ENCODE data around the gene CCDC30.
"Not testable (repeated sequence)": the region's sequence is repeated elsewhere in the genome, so short reads cannot be mapped to it uniquely, and the experiment has no call there.

Gene CCDC30

DNA sequence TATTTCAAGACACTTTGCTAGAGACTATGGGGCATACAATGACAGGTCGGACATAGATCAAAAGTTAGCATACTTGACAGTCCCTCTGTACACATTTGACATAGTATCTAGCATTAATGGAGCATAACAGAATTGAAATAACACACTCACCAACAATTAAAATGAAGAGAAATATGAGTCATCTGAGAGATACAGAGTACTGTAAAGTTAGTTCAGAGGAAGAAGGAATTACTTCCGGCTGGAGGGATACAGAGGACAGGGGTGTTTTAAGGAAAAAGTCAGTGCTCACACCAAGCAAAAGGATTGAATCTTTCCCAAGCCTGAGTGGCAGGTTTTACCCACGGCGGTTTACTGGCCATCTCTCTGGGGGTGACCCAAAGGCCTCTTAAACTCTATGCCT, 9.7 kb upstream of the CCDC30 start:
- DNase-seq (no peak), ATAC-seq (no peak)

DNA sequence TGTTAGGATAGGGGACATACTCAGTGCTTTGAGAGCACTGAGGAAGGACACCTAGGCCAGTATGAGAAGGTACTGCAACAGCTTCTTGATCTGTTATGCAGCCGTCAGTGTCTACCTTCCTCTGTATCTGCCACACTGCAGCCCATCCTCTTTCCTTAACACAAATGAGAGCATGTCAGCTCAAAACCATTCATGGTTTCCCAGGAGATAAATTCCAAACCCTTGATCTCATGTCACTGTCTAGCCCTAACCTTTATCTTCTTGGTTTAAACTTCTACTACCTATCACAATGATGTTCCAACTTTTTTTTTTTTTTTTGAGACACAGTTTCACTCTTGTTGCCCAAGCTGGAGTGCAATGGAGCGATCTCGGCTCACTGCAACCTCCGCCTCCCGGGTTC, 8.7 kb upstream of the CCDC30 start:
- DNase-seq = no peak
- ATAC-seq = no peak

DNA sequence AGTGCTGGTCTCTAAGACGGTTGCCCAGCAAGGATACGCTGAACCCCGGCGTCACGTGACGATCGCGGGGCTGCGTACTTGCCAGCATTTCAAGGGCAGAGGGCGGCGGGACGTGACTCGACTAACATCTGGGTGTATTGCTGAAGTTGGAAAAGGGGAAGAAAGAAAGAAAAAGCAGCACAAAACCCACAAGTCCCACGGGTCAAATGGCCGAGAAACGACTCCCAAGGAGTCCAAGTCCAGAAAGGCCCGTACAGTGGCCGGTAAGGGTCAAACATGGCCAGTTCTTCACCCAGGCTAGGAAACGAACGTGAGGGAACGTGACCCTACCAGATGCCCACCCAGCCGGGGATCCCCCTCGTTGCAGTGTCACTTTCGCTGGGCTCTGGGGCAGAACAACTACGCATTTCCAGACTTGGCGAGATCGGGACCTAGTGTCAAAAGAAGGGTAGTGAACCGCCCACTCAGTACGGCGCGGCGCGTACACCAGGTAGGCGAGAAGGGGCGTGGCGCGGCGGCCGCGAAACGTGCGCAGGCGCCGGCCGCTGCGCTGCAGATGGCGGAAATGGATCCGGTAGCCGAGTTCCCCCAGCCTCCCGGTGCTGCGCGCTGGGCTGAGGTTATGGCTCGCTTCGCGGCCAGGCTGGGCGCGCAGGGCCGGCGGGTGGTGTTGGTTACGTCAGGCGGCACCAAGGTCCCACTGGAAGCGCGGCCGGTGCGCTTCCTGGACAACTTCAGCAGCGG, 6.9 kb upstream of the CCDC30 start, which contains the start of the genes PPCS and ZMYND12:
PPCS (plus strand) TSS at position 534 of the 744 bp plus-strand sequence; CDS start at position 557, 23 bp downstream.
ZMYND12 (minus strand) TSS at position 13 of the 744 bp plus-strand sequence. CDS start 25 bp downstream, outside the sequence.
- ATAC-seq = peak; percentile 93

DNA sequence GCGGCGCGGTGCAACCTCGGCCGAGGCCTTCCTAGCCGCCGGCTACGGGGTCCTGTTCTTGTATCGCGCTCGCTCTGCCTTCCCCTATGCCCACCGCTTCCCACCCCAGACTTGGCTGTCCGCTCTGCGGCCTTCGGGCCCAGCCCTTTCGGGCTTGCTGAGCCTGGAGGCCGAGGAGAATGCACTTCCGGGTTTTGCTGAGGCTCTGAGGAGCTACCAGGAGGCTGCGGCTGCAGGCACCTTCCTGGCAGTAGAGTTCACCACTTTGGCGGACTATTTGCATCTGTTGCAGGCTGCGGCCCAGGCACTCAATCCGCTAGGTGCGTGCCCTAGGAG, 6.4 kb upstream of the CCDC30 start:
- peak; percentile 65 for DNase-seq
- peak; percentile 58 for ATAC-seq

More for the DNA sequence above, 6.9 kb upstream of the CCDC30 start, which contains the start of the genes PPCS and ZMYND12:
- peak; percentile 94 for DNase-seq

DNA sequence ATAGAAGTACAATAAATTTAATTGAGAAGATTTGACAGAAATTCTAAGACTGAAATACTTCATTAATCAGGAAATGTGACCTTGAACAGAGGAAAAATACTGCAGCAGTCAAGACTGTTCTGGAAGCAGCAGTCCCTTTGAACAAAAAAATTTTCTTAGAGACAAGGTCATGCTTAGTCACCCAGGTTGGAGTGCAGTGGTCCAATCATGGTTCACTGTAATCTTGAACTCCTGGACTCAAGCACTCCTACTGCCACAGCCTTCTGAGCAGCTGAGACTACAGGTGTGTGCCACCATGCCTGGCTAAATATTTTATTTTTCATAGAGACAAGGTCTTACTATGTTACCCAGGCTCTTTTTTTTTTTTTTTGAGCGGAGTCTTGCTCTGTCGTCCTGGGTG, 1.9 kb upstream of the CCDC30 start:
- DNase-seq = no peak
- ATAC-seq = no peak

DNA sequence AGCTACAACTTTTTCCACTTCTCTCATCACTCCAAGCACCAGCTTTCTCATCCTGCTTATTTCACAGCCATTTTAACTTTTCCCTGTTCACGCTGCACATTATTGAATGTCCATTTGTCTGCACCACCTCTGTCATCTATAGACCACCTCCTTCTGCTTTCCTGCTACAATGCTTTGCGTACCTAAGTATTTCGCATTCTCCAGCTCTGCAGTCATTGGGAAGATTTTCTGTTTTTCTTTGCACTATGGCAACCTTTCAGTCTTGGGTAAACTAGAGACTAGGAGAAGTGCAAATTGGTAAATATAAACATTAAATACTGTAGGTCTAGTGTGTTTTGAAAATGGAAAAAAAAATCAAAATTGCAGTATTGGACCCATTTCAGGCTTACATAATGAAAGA, 835 bp downstream of the CCDC30 start:
- ATAC-seq (no peak), DNase-seq (no peak)

DNA sequence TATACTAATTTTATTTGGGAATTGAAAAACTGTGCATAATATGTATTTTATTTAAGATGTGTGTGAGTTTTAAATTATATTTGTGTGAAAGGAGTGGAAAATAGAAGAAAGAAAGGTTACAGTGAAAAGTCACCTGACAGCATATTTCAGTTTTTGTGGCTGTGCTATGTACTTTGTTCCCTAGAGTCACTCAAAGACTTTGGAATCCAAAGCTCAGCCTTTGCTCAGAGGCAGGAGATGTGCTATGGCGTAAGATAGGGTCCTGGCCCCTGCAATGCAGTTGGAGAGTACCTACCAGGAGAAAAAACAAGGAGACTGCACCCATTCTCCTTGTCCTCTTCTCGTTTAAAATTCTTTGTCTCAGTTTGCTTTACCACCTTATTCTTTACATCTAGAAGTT, 2.9 kb downstream of the CCDC30 start:
- DNase-seq = no peak
- ATAC-seq = no peak

DNA sequence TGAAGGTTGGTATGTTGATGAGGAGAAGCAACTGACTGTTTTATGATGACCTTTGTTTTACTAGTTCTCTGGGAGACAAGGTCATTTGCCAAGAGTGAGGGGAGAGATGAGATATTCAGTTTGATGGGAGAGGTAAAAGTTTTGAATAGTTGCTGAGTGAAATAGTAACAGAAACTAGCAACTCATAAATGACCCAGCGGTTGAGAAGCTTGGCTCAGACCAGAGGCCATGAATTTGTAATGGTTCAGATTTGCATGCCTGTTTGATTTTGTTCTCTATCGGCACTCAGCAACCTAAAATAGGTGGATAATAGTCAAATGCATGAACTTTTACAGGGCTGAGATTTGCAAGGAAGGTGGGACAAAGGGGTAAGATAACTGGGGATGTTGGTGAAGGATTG, 6.6 kb downstream of the CCDC30 start:
- no peak for DNase-seq
- no peak for ATAC-seq

DNA sequence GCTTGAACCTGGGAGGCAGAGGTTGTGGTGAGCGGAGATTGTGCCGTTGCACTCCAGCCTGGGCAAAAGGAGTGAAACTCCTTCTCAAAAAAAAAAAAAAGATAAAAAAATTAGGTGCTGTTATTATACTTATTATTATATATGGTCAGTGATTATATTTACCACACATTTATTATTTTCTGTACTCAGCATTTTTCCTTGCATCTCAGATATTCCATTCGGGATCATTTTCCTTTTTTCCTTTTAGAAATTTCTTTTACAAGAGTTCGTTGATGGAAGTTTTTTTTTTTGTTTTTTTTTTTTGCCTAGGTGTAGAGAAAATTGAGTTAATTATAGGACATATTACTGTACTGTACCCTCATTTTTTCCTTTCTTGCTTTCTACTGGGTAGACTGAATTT, 13.5 kb downstream of the CCDC30 start:
- no peak for ATAC-seq
- DNase-seq = no peak

DNA sequence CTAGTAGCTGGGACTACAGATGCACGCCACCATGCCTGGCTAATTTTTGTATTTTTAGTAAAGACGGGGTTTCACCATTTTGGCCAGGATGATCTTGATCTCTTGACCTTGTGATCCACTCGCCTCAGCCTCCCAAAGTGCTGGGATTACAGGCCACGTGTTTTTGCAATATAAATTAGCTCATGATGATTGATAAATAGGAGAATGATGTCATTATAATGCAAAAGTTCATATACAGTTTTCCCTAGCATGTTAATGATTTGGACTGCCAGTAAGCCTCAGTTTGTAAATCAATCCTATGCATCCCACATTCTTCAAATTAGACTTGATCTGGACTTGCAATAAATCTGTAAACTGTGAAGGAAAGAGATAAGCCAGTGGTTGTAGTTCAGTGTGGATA, 14.3 kb downstream of the CCDC30 start:
- not testable (repeated sequence) for DNase-seq, ATAC-seq

DNA sequence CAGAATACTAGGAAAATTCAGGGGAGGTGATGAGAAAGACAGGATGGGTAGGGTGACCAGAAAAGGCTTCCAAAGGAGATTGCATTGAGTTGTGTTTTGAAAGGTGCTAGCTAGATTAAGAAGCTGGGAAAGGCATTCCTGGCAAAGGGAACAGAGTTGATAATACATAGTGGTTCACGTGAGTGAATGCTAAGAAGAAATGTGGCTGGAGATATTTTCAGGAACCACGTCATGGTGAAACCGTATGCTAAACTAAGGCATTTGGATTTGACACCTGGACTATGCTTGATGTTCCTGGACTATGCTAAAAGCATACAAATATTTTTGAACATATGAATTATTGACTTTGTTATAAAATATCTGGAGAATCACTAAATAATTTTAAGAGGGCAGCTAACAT, 14.7 kb downstream of the CCDC30 start:
- ATAC-seq (no peak), DNase-seq (no peak)

DNA sequence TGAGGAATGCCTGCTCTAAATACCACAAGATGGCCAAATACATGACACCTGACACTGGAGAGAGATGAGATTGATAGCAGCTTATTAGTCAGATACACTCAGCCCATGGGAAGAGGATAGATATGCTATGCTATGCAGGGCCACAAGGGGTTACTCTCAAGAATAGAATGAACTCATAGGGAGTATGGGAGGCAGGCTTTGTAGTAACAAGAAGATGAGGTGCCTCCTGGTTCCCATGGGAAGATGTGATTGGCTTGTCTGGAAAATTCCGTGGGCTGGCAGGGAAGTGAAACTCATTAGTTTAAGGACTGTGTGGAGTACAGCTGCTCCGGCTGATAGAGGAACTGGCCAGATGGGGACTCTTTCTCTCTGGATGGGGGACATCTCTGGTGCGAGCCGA, 16.5 kb downstream of the CCDC30 start:
- no peak for ATAC-seq
- no peak for DNase-seq

DNA sequence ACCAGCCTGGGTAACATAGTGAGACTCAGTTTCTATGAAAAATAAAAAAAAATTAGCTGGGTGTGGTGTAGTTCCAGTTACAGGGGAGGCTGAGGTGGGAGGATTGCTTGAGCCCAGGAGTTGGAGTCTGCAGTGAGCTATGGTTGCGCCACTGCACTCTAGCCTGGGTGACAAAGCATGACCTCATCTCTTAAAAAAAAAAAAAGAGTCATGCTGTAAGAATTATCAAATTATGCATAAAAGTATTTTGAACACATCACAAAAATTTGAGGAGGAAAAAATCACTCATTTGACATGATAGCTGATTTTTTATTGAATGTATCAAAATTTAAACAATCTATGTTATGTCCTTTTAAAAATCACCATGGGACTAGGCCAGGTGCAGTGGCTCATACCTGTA, 17.8 kb downstream of the CCDC30 start:
- ATAC-seq = no peak
- DNase-seq = no peak

DNA sequence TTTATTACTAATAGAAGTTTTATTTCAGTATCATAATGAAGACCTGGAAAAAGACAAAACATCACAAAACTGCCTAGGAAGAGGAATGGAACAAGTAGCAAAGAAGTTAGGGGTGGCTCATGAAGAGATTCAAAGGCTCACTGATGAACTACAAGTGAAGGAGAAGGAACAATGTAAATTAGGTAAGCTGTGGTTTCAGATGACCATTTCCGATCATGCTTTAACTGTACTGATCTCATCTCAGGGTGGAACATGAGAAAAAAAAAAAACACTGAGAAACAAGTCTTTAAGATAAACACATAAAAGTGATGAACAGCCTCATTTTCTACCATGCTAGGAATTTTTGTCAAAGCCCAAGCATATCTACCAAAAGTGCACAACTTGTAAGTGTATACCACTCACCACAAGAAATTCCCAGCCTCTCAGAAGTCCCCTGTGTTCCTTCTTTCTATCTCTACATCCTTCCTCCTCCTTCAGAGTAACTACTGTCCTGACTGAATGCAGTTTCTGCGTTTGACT, 19.6 kb downstream of the CCDC30 start:
- no peak for ATAC-seq
- DNase-seq = no peak

DNA sequence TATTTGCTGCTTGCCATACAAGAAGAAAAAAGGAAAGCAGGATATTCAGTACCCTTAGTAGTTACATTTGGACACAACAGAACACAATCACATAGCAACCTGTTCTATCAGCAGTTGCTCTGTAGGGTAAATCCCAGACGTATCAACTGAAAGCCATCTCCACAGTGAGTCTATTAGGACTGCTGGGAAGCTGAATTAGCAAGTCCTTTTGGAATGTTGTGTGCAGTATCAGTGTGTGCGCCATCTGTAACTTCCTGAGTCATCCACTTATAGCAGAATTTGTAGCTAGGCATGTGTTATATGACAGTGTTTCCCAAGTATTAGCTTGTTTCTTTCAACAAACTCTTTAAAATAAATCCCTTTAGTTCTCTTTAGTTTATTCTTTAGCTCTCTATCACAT, 21.3 kb downstream of the CCDC30 start:
- DNase-seq = no peak
- no peak for ATAC-seq

DNA sequence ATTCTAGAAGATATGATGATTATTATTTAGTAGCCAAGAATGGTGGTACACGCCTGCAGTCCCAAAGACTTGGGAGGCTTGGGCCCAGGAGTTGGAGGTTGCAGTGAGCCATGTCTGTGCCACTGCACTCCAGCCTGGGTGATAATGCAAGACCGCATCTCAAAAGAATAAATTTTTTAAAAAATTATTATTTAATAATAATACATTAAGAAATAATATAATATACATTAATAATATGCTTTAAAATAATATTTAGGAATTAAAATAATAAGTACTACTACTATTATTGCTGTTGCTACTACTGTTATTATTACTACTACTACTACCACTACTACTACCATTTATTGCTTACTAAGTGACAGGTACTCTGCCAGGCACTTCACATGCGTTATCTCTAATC, 27.2 kb downstream of the CCDC30 start:
- no peak for ATAC-seq
- DNase-seq = no peak

DNA sequence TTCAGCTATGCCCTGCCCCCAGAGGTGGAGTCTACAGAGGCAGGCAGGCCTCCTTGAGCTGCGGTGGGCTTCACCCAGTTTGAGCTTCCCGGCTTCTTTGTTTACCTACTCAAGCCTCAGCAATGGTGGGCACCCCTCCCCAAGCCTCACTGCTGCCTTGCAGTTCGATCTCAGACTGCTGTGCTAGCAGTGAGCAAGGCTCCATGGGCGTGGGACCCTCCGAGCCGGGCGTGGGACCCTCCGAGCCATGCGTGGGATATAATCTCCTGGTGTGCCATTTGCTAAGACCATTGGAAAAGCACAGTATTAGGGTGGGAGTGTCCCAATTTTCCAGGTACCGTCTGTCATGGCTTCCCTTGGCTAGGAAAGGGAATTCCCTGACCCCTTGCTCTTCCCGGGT, 38.9 kb downstream of the CCDC30 start:
- DNase-seq, ATAC-seq: not testable (repeated sequence)

DNA sequence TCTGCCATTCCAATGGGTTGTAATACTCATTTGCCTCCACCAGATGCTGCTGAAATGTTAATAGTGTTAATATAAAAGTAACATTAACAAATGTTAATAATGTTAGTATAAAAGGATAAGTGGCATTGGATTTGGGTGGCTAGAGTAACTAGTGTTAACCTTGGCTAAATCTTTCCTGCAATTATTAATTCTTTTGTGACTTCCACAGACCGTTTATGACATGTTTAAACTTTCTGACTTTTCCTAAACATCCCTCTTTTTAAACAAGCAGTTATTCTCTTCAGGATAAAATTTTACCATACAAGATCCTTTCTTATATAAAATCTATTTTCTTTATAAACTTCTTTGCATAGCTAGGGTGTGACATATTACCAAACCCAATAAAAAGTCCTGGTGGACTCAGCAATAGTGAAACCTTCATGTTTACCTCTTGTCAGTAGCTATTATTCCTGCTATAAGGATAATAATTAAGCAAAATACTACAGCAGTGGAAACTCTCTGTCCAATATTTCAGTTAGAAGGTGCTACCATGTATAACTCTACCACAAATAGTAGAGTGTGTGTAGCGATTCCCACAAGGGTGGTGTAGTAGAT, 41.5 kb downstream of the CCDC30 start:
- no peak for ATAC-seq

DNA sequence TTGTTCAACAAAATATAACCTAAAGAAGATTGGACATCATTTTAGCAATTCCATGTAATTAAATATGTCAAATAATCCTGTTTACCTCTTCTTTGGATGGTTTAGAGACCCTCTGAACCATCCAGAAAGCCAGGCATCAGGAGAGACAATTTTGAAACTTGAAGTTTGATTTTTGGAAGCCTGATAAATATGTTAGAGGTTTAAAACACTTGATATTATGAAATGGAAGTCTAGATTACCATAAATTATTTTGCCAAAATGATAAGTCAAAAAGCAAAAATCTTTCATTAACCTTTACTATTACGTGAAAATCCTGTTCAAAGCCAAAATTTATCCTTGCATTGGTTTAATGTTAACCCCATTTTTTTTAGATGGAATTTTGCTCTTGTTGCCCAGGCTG, 43.5 kb downstream of the CCDC30 start:
- DNase-seq (no peak), ATAC-seq (no peak)

More for the DNA sequence above, 41.5 kb downstream of the CCDC30 start:
- no peak for DNase-seq

DNA sequence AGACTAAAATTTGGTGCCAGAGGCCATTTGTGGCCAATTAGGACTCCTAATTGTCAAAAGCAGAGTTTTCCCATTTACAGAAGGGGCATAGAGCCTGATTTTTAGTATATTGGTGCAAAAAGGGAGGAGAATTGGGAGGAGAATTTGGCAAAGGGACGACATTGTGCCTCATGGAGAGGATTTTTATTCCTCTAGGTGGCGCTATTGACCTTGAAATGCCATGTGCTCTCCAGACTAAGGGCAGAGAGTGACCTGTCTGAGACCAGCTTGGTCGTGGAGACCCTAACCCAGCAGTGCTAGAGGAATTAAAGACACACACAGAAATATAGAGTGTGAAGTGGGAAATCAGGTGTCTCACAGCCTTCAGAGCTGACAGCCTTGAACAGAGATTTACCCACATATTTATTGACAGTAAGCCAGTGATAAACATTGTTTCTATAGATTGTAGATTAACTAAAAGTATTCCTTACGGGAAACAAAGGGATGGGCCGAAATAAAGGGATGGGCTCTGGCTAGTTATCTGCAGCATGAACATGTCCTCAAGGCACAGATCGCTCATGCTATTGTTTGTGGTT, 48.6 kb downstream of the CCDC30 start:
- not testable (repeated sequence) for DNase-seq, ATAC-seq

DNA sequence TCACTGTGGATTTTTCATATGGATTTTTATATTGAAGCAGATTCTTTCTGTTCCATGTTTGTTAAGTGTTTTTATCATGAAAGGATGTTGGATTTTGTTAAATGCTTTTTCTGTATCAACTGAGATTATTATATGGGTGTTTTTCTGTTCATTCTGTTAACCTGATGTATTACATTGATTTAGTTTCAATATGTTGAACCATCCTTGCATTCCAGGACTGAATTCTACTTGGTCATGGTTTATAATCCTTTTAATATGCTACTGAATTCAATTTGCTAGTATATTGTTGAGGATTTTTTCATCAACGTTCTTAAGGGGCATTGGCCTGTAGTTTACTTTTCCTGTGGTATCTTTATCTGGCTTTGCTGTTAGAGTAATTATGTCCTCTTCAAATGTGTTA, 55.8 kb downstream of the CCDC30 start:
- no peak for DNase-seq
- no peak for ATAC-seq

DNA sequence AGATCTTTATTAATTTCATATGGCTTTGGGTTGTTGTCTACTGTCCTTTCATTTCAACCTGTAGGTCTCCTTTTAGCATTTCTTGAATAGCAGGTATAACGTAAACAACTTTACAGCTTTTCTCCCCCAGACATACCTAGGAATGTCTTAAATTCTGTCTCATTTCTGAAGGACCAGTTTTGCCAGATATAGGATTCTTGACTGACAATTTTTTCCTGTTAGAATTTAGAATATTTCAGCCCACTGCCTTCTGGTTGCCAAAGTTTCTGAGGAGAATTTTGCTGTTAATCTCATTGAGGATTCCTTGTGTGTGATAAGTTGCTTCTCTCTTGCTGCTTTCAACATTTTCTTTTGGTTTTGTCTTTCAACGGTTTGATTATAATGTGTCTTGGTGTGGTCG, 60.1 kb downstream of the CCDC30 start:
- ATAC-seq (no peak), DNase-seq (no peak)

DNA sequence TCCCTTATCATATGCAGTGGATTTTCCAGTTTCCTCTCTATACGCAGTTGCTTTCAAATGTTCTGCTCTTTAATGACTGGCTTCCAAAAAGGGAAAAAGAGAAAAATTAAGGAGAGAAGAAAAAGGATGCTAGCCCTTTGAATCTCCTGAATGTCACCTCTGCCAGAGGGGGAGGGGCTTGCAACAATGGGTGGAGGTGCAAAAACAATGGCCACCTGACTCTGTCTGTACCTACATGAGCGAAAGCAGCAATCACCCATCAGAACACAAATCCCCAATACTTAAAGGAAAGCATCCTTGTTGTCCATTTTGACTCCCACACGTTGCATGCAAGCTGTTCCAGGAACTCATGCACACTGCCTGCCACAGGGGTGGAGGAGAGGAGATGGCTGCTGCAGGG, 61.2 kb downstream of the CCDC30 start:
- DNase-seq (no peak), ATAC-seq (no peak)
